B cell (primary cell): ENCODE data around the gene NPHS1.

Source experiments
- EZH2 ChIP-seq: IDR thresholded peaks from 2 replicates; pipeline ENCODE4 v1.6.1; 2012; ENCODE audit warnings: borderline replicate concordance, low read depth, mild to moderate bottlenecking, moderate library complexity, low read length; ENCODE audit not compliant: insufficient read depth, poor library complexity, severe bottlenecking
- TF ChIP-seq, protein P1 (sequence below): fragments of 200-600 bp; IDR thresholded peaks from one replicate; pipeline ENCODE4 v1.8.0; 2022; ENCODE audit warnings: antibody characterized with exemption, mild to moderate bottlenecking

GRCh38 chr19:35780058-35780457, 72.2 kb downstream of the NPHS1 start:
- TF ChIP-seq, protein P1, sequence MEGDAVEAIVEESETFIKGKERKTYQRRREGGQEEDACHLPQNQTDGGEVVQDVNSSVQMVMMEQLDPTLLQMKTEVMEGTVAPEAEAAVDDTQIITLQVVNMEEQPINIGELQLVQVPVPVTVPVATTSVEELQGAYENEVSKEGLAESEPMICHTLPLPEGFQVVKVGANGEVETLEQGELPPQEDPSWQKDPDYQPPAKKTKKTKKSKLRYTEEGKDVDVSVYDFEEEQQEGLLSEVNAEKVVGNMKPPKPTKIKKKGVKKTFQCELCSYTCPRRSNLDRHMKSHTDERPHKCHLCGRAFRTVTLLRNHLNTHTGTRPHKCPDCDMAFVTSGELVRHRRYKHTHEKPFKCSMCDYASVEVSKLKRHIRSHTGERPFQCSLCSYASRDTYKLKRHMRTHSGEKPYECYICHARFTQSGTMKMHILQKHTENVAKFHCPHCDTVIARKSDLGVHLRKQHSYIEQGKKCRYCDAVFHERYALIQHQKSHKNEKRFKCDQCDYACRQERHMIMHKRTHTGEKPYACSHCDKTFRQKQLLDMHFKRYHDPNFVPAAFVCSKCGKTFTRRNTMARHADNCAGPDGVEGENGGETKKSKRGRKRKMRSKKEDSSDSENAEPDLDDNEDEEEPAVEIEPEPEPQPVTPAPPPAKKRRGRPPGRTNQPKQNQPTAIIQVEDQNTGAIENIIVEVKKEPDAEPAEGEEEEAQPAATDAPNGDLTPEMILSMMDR = no peak
- no peak for TF ChIP-seq EZH2
